Measurements from ENCODE around the gene DUOX2.

DUOX2 gene

DNA sequence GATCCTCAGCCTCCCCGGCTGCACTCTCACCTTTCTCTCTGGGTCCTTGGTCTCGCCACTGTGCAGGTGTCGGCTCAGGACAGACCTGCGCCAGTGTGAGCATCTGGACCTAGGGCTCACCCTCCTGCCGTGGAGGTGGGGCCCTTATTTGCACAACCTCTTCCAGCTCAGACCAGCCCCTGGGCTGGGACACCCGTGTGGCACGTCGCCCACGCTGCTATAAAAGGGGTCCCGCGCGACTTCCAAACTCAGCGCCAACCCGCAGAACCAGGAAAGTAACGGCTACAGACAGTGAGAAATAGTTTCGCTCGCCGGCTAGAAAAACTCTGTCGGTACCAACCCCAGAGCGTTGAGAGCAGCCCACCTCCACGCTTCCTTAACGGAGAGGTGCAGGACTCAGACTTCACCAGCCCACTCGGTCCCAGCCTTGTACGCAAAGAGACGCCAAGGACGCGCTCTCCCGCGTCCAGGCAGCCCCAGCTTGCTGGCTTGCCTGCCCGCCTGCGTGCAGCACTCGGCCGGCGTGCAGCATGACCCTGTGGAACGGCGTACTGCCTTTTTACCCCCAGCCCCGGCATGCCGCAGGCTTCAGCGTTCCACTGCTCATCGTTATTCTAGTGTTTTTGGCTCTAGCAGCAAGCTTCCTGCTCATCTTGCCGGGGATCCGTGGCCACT, at the start of gene DUOX2, which contains the start of gene DUOXA2:
TSS of gene DUOX2 (minus strand) at position 97 of the 675 bp plus-strand sequence. CDS start 761 bp downstream, outside the sequence.
TSS of gene DUOXA2 (plus strand) at position 251 of the 675 bp plus-strand sequence. CDS start at position 531, 280 bp downstream.
- DNase-seq: no peak

DNA sequence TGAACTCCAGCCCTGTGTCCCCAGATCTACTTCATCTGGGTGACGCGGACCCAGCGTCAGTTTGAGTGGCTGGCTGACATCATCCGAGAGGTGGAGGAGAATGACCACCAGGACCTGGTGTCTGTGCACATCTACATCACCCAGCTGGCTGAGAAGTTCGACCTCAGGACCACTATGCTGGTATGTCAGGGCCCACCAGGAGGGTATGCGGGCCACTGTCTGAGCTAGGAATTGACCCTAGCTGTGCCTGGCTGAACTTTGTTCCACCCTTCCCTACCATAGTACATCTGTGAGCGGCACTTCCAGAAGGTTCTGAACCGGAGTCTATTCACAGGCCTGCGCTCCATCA, 49.5 kb upstream of the DUOX2 start:
- DNase-seq: no peak

DNA sequence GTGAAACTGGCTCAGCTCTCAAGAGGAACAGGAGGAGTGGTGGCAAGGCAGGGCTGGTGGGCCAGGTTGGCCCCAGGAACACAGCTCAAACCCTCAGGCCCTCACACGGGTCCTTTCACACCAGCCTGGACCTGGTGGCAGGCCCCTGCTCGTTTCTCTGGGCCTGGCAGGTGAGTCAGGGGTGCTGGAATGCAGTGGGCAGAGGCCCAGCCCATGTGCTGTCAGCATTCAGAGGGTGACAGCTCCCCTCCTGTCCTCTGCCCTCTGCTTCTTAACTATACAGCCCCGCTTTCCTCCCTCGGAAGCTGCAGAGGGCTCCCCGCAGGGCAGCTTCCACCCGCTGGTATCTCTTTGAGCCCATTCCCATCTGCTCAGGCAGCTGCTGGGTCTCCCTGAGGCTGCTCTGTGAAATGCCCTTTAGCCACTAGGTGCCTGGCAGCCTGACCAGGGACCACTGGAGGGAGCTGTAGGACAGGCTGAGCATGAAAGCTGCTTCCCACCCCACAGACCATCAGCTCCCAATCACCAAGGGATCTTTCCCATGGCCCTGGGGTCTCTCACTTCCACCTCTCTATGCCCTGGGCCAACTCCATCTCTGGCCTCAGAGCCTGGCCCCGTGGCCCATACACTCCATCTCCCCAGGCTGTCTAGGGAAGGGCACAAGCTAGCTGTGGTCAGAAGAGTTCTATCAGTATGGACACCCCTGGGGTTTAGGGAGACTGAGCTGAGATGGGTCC, 49.0 kb upstream of the DUOX2 start:
- peak; percentile 80 for DNase-seq

DNA sequence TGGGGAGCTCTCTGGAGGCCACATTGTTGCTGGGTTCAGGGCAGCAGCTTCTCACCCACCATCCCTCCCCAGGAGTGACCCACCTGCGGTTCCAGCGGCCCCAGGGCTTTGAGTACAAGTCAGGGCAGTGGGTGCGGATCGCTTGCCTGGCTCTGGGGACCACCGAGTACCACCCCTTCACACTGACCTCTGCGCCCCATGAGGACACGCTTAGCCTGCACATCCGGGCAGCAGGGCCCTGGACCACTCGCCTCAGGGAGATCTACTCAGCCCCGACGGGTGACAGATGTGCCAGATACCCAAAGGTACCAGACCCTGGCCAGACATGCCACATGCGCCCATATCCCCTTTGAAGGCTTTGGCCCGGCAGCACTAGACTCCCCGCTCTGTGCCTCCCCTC, 47.7 kb upstream of the DUOX2 start:
- DNase-seq: no peak

DNA sequence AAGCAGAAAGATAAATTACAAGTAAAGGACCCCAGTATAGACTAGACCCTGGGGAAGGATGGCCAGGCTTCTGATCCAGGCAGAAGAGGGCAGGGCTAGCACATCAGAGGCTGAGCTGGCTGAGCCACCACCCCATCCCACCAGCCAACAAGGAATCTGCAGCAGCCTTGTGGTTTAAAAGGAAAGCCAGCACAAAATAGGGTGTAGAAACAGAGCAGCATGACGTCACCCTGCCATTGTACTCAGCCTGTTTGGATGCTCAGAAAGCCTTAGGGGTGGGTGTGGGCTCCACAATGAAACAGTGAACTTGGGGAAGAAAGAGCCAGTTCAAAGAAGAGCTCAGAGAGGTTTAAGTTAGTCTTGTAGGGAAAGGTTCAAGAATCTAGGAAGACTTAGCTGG, 44.0 kb upstream of the DUOX2 start:
- peak; percentile 77 for DNase-seq

DNA sequence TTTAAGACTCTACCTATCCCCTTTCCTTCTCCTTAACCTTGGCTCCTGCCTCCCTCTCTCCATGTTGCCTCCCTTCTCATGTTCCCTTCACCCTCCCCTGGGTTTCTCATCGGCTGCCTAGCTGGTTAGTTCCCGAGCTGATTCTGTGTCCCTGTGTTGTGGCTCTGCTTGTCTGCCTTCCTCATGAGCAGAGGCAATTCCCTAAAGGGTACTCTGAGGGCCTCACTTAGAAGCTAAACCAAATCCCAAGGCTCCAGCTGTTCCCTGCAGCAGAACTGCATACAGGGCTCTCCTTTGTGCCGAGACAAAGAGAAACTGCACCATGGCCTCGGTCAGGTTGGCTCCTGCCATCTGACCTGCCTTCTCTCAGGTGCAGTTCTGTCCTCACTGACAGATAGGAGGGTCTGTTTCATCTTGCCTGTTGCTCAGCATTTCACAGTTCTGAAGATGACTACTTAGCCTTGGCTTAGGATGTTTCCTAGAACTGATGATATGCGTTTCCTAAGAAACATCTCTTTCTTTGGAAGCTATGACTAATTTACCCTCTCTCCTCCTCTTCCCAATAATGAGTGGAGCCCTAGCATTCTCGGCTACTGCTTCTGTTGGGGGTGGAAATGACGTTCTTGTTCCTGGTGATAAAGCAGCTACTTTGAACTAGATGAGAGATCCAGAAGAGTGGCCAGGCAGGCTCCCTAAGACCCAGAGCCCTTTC, 42.9 kb upstream of the DUOX2 start:
- DNase-seq: peak; percentile 67

DNA sequence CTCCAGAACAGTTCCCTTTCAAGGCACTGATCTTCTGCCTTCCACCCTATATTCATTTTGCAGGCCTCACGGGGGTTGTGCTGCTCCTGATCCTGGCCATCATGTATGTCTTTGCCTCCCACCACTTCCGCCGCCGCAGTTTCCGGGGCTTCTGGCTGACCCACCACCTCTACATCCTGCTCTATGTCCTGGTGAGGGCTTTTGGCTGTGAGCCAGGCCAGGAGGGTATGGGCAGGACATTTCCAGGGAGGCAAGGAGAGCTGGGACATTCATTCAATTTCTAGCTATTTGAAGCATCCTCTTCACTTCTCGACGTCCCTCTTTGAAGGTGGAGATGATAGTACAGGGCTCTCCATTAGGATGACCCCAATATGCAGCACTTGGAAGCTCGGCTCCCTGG, 41.8 kb upstream of the DUOX2 start:
- no peak for DNase-seq

DNA sequence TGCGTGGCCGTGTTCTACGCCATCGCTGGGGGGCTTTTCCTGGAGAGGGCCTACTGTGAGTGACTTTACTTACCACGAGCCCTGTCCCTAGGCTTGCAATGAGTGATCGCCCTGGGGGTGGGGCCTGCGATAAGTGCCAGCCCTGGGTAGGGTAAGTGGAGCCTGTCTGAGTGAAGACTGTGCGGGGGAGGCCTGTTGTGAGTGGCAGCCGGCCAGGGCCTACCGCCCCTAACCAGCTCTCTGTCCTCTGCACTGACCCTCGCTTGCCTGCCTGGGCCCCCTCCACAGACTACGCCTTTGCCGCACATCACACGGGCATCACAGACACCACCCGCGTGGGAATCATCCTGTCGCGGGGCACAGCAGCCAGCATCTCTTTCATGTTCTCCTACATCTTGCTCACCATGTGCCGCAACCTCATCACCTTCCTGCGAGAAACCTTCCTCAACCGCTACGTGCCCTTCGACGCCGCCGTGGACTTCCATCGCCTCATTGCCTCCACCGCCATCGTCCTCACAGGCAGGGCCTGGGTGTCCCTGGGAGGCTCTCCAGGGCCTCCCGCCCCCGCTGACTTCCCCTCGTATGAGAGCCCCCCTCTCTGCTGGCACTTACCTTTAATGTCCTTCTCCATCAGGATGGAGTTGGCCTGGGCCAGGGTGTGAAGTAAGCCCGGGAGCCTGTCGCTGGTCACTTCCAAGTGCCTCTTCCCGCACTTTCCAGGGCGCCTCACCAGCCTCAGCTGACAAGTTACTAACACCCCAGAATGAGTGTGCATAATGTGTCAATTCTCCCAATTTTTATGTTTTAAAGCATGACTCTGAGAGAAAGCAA, 38.2 kb upstream of the DUOX2 start:
- no peak for DNase-seq

DNA sequence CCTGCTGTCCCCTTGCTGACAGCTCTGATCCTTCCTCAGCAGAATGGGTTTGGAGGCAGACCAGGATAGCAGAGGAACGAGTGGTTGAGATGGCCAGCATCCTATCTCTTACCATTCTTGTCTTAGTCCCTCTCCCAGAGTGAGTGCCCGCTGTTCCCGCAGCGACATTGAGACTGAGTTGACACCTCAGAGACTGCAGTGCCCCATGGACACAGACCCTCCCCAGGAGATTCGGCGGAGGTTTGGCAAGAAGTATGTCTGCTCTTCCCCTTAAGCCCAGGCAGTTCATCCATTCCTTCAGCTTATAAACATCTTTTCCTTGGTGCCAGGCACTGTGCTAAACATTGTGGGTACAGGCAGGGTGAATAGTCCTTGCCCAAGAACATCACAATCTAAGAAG, 37.0 kb upstream of the DUOX2 start:
- no peak for DNase-seq

DNA sequence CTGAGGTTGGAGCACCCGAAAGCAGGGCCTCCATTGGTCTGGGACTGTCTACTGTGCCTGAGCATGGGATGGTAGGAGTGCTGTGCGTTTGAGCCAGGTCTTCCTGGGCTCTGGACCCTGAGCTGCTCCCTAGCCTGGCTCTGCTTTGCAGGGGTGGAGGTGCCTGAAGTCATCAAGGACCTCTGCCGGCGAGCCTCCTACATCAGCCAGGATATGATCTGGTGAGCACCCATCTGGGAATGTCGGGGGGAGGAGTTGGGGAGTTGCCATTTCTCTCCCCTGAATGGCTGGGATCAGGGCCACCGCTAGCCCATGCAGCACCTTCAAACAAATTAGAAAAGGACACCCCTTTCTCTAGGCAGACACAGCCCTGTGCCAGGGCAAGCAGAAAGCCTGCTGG, 36.5 kb upstream of the DUOX2 start:
- peak; percentile 25 for DNase-seq

DNA sequence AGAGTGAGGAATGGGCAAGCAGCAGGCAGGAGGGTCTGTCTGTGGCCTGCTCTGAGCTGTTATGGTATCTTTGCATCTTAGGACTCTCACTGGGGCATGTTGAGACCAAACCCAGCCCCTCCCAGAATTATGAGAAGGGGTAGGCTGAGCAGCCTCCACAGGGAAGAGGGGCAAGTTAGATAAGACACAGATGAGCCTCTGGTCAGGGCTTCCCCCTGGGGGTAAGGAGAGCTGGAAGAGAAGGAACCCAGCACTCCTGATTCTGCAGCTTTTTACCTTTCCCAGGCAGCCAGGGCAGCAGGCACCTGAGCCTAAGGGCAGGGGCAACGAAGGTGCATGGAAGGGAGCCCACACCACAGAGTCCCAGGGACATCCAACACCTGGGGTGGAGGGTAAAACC, 35.1 kb upstream of the DUOX2 start:
- DNase-seq: no peak

DNA sequence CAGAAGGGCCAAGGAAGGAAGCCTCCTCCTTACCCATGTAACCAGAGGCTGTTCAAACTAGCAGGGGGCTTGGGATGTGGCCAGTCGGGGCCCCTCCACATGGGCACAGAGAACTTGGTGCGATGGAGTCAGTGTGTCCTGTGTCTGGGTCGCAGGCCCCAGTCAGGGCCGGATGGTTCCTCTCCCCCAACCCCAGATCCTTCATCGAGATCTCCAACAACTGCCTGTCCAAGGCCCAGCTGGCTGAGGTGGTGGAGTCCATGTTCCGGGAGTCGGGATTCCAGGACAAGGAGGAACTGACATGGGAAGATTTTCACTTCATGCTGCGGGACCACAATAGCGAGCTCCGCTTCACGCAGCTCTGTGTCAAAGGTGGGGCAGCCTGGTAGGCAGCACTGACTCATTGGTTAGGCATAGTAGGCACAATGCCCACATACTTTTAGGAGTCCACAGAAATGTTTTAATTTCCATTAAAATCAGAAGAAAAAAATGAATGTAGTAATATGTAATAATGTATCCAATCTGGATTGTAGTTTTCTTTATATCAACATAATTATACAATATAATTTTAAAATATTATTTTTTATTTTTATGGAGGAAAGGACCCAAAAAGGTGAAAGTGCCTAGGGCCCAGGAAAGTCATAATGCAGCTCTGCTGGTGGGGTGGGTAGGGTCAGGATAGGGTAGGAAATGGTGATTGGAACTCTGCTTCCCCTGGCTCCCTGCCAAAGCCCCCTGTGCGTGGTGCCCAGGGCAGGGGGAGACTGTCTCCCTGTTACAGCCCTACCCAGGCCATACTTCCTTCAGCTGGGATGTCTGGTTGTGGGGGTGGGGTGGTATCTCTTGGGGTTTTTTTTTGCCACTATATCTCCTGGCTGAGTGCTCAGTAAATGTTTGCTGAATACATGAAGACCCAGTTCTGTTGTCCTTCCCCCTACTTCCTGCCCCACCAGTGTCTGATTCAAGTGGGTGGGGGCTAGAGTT, 34.4 kb upstream of the DUOX2 start:
- no peak for DNase-seq

DNA sequence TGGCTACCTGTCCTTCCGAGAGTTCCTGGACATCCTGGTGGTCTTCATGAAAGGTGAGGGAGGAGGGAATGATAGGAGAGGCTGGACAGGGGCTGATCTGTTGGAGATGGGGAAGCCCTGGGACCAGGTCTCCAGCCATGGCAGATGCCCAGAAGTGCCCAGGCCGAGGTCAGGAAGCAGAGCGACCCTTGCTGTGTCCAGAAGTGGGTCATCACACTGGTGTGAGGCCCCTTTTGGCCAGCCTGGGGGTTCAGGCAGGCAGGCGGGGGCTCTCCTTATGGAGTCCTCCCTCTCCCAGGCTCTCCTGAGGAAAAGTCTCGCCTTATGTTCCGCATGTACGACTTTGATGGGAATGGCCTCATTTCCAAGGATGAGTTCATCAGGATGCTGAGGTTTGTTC, 33.6 kb upstream of the DUOX2 start:
- DNase-seq: no peak

DNA sequence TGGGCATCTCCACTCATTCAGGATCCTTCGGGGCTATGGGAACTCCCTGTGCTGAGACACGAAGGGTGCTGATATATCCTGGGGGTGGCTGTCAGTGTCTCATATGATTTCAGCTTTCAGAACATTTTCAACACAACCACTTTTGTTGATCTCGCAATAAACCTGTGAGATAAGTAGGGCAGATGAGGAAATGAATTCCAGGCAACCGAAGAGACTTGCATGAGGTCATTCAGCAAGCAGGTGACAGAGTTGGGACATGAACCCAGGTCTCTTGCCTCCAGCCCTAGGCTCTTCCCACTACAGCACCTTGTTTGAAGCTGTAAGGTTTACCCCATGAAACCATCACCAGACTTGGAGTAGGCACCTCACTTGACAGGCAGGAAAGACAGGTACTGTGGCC, 32.4 kb upstream of the DUOX2 start:
- no peak for DNase-seq

DNA sequence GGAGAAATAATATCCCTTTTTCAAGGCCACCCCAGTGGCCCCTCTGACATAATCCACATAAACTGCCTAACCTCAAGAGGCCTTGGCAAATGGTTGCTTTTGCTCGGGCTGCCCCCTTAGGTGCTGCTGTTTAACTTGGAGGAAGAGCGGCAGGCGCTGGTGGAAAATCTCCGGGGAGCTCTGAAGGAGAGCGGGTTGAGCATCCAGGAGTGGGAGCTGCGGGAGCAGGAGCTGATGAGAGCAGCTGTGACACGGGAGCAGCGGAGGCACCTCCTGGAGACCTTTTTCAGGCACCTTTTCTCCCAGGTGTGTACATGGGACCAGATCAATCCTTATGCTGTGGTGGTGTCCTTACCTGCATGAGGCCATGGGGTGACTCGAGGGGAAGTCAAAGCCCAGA, 30.8 kb upstream of the DUOX2 start:
- no peak for DNase-seq

DNA sequence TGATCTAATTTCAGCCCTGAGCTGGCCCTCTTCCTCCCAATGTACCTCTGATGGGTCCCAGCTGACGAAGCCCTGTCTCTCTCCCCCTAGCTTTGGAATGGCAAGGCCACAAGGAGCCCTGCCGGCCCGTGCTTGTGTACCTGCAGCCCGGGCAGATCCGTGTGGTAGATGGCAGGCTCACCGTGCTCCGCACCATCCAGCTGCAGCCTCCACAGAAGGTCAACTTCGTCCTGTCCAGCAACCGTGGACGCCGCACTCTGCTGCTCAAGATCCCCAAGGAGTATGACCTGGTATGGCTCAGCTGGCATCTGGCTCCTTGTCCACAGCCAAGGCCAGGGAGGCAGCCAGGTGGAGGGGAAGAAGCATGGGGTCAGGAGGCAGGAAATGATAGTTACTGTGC, 30.0 kb upstream of the DUOX2 start:
- DNase-seq: no peak

DNA sequence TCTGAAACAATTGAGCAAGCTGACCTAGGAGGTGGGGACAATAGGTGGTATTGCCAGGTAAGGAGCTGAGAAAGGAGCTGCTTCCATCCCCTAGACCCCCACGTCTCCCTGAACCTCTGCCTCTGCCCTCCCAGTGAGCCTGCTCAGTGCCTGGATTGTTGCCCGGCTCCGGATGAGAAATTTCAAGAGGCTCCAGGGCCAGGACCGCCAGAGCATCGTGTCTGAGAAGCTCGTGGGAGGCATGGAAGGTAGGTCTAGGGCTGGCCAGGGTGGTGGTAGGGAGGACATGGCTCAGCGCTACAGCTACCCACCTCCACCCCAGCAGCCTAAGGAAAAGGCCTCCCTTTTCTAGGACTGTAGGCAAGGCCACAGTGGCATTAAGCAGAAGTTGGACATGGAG, 29.1 kb upstream of the DUOX2 start:
- no peak for DNase-seq

DNA sequence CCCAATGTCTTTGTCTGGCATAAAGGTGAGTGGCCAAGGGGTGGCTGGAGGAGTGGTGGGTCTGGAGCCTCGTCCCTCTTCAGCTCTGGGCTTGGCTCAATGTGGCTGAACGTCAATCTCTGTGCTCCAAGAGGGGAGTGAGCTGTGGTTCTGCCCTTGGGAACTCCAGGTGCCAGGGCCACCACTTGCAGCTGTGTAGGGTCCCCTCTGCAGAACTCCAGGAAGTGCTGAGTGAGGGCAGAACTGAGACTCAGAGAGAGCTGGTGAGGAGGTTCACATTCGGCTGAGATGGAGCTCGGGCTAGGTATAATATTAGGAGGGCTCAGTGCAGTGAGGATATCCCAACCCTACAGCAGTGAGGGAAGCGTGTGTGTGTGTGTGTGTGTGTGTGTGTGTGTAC, 27.4 kb upstream of the DUOX2 start:
- no peak for DNase-seq

DNA sequence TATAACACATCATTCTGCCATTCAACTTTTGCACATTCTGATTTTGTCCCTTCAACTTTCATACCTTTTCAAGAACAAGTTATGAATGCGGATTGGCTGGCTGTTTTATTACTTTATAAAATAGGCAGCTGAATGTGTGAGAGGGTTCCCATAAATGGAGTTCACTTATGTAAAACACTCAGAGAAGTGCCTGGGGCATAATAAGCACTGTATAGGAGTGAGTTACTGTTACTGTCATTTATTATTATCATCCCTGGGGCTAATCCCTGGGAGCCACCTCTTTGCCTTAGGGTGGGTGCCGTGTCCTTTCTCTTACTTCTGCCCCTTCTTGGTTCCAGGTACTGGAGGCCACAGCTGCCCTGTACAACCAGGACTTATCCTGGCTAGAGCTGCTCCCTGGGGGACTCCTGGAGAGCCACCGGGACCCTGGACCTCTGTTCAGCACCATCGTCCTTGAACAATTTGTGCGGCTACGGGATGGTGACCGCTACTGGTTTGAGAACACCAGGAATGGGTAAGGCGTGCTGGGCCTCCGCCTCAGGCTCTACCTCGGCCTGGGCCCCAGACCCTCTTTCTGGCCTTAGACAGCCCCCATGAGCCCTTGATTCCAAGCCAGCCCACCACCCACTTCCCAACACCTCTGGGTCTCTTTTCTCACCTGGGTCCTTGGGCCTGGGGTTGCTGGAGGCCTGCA, 26.7 kb upstream of the DUOX2 start:
- no peak for DNase-seq

DNA sequence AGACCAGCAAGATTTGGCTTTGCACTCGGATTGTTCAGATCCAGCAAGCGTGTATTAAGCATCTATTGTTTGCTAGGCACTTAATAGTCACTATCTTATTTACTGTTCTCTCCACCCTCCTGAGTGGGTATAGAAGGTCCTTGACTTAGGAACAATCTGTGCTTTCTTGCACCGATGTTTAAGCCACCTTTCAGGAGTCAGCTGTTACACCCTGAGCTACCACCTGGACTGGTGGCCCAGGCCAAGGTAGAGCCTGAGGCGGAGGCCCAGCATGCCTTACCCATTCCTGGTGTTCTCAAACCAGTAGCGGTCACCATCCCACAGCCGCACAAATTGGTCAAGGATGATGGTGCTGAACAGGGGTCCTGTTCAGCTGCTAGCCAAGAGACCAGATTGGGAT, 25.8 kb upstream of the DUOX2 start:
- no peak for DNase-seq

All from fibroblast of upper back skin (primary cell).